Measurements from ENCODE around the gene MINPP1.

The MINPP1 gene

GRCh38 chr10:87546210-87546609, 41.5 kb downstream of the MINPP1 start:
- peaks cover 9% of the 10 kb centered on the region for H3K9me3 Mint-ChIP-seq
- peaks cover 18% of the 10 kb centered on the region for H3K4me1 Mint-ChIP-seq
- no peak overlapping the region for H3K4me3 Mint-ChIP-seq
- no peaks in the 10 kb centered on the region for H3K27me3 Mint-ChIP-seq
- H3K36me3 Mint-ChIP-seq: peaks cover 25% of the 10 kb centered on the region
- H3K27ac Mint-ChIP-seq: no peak overlapping the region

GRCh38 chr10:87546971-87547413, 42.3 kb downstream of the MINPP1 start:
- no peaks in the 10 kb centered on the region for H3K27me3 Mint-ChIP-seq
- H3K27ac Mint-ChIP-seq: no peak overlapping the region
- H3K9me3 Mint-ChIP-seq: peaks cover 9% of the 10 kb centered on the region
- peaks cover 19% of the 10 kb centered on the region for H3K36me3 Mint-ChIP-seq
- H3K4me1 Mint-ChIP-seq: peaks cover 18% of the 10 kb centered on the region
- H3K4me3 Mint-ChIP-seq: no peak overlapping the region

- Mint-ChIP-seq H3K27ac (no peak overlapping the region), H3K27me3 (no peaks in the 10 kb centered on the region), H3K4me1 (peaks cover 18% of the 10 kb centered on the region), H3K36me3 (peaks cover 18% of the 10 kb centered on the region), H3K9me3 (peaks cover 5% of the 10 kb centered on the region), H3K4me3 (no peak overlapping the region)
Observed at GRCh38 chr10:87547734-87548311, 43.1 kb downstream of the MINPP1 start.

- H3K9me3 Mint-ChIP-seq: no peaks in the 10 kb centered on the region
- H3K4me3 Mint-ChIP-seq: no peak overlapping the region
- H3K27me3 Mint-ChIP-seq: no peaks in the 10 kb centered on the region
- peaks cover 19% of the 10 kb centered on the region for H3K36me3 Mint-ChIP-seq
- H3K4me1 Mint-ChIP-seq: peaks cover 12% of the 10 kb centered on the region
- peak overlapping the region; percentile 31 for H3K27ac Mint-ChIP-seq
Observed at GRCh38 chr10:87550741-87551140, 46.0 kb downstream of the MINPP1 start.

GRCh38 chr10:87551326-87551725, 46.6 kb downstream of the MINPP1 start:
- Mint-ChIP-seq H3K27ac (no peak overlapping the region), H3K9me3 (no peaks in the 10 kb centered on the region), H3K4me1 (peaks cover 10% of the 10 kb centered on the region), H3K27me3 (no peaks in the 10 kb centered on the region), H3K4me3 (no peak overlapping the region), H3K36me3 (peaks cover 19% of the 10 kb centered on the region)

GRCh38 chr10:87552248-87552929, 47.7 kb downstream of the MINPP1 start:
- H3K9me3 Mint-ChIP-seq: no peaks in the 10 kb centered on the region
- H3K27me3 Mint-ChIP-seq: no peaks in the 10 kb centered on the region
- H3K4me1 Mint-ChIP-seq: peaks cover 10% of the 10 kb centered on the region
- H3K27ac Mint-ChIP-seq: no peak overlapping the region
- H3K36me3 Mint-ChIP-seq: peaks cover 19% of the 10 kb centered on the region
- no peak overlapping the region for H3K4me3 Mint-ChIP-seq

GRCh38 chr10:87557409-87557808, 52.7 kb downstream of the MINPP1 start:
- Mint-ChIP-seq H3K27ac (no peak overlapping the region), H3K9me3 (peaks cover under 1% of the 10 kb centered on the region), H3K4me3 (no peak overlapping the region), H3K36me3 (peaks cover 10% of the 10 kb centered on the region), H3K27me3 (no peaks in the 10 kb centered on the region), H3K4me1 (no peaks in the 10 kb centered on the region)

- H3K27ac Mint-ChIP-seq: no peak overlapping the region
- peaks cover 6% of the 10 kb centered on the region for H3K9me3 Mint-ChIP-seq
- H3K4me1 Mint-ChIP-seq: no peaks in the 10 kb centered on the region
- H3K36me3 Mint-ChIP-seq: peaks cover 9% of the 10 kb centered on the region
- H3K4me3 Mint-ChIP-seq: no peak overlapping the region
- H3K27me3 Mint-ChIP-seq: peaks cover 2% of the 10 kb centered on the region
Observed at GRCh38 chr10:87558333-87558732, 53.6 kb downstream of the MINPP1 start.

- no peaks in the 10 kb centered on the region for H3K4me1 Mint-ChIP-seq
- no peak overlapping the region for H3K4me3 Mint-ChIP-seq
- peaks cover 4% of the 10 kb centered on the region for H3K27me3 Mint-ChIP-seq
- peaks cover 7% of the 10 kb centered on the region for H3K36me3 Mint-ChIP-seq
- H3K27ac Mint-ChIP-seq: no peak overlapping the region
- H3K9me3 Mint-ChIP-seq: peaks cover 6% of the 10 kb centered on the region
Observed at GRCh38 chr10:87559392-87559791, 54.7 kb downstream of the MINPP1 start.

GRCh38 chr10:87560495-87561129, 55.9 kb downstream of the MINPP1 start:
- Mint-ChIP-seq H3K36me3 (peaks cover 9% of the 10 kb centered on the region), H3K4me1 (no peaks in the 10 kb centered on the region)

GRCh38 chr10:87562750-87563149, 58.1 kb downstream of the MINPP1 start:
- H3K4me1 Mint-ChIP-seq: no peaks in the 10 kb centered on the region
- H3K36me3 Mint-ChIP-seq: peaks cover 12% of the 10 kb centered on the region
- peaks cover 28% of the 10 kb centered on the region for H3K9me3 Mint-ChIP-seq
- H3K27me3 Mint-ChIP-seq: peaks cover 15% of the 10 kb centered on the region
- H3K27ac Mint-ChIP-seq: no peak overlapping the region
- H3K4me3 Mint-ChIP-seq: no peak overlapping the region

More at GRCh38 chr10:87560495-87561129, 55.9 kb downstream of the MINPP1 start:
- H3K4me3 Mint-ChIP-seq: no peak overlapping the region
- peaks cover 16% of the 10 kb centered on the region for H3K9me3 Mint-ChIP-seq
- no peak overlapping the region for H3K27ac Mint-ChIP-seq
- H3K27me3 Mint-ChIP-seq: peaks cover 6% of the 10 kb centered on the region

GRCh38 chr10:87565010-87565409, 60.3 kb downstream of the MINPP1 start:
- Mint-ChIP-seq H3K4me1 (no peaks in the 10 kb centered on the region), H3K36me3 (peaks cover 12% of the 10 kb centered on the region), H3K27ac (no peak overlapping the region), H3K9me3 (peaks cover 33% of the 10 kb centered on the region), H3K27me3 (peaks cover 25% of the 10 kb centered on the region), H3K4me3 (no peak overlapping the region)

- peaks cover 22% of the 10 kb centered on the region for H3K27me3 Mint-ChIP-seq
- H3K36me3 Mint-ChIP-seq: no peaks in the 10 kb centered on the region
Observed at GRCh38 chr10:87575851-87576250, 71.2 kb downstream of the MINPP1 start.

GRCh38 chr10:87578160-87578841, 73.6 kb downstream of the MINPP1 start:
- no peak overlapping the region for H3K27ac Mint-ChIP-seq

More at GRCh38 chr10:87575851-87576250, 71.2 kb downstream of the MINPP1 start:
- Mint-ChIP-seq H3K4me3 (no peak overlapping the region), H3K9me3 (no peaks in the 10 kb centered on the region), H3K4me1 (no peaks in the 10 kb centered on the region), H3K27ac (no peak overlapping the region)

GRCh38 chr10:87578842-87579401, 74.2 kb downstream of the MINPP1 start:
- no peaks in the 10 kb centered on the region for H3K9me3 Mint-ChIP-seq
- no peak overlapping the region for H3K27ac Mint-ChIP-seq
- H3K4me1 Mint-ChIP-seq: no peaks in the 10 kb centered on the region
- peaks cover 18% of the 10 kb centered on the region for H3K27me3 Mint-ChIP-seq
- no peaks in the 10 kb centered on the region for H3K36me3 Mint-ChIP-seq
- H3K4me3 Mint-ChIP-seq: no peak overlapping the region

More at GRCh38 chr10:87578160-87578841, 73.6 kb downstream of the MINPP1 start:
- Mint-ChIP-seq H3K27me3 (peaks cover 18% of the 10 kb centered on the region), H3K9me3 (no peaks in the 10 kb centered on the region), H3K36me3 (no peaks in the 10 kb centered on the region), H3K4me1 (no peaks in the 10 kb centered on the region), H3K4me3 (no peak overlapping the region)
